ENCODE measurements around the gene CLEC18B. TPM values are rescaled to one million over a fixed set of nuclear protein-coding genes. Genes with fewer than 3 reads are reported as not detected.
A peak's percentile ranks its signal among the peaks of the same experiment; 100 is the strongest.
"Not testable (repeated sequence)": the region's sequence is repeated elsewhere in the genome, so short reads cannot be mapped to it uniquely, and the experiment has no call there.

Gene CLEC18B
- total RNA-seq, 2 donors from 2014 or later: 8.2 TPM; not detected in 1

- H3K36me3 ChIP-seq; H3K27ac ChIP-seq; H3K9me3 ChIP-seq; H3K27me3 ChIP-seq (replicated peaks; ENCODE audit: insufficient read depth); intact Hi-C loops (cut with DNase I); H3K4me3 ChIP-seq; H3K4me1 ChIP-seq (replicated peaks); DNase-seq (ENCODE audit: low spot score): not testable (repeated sequence)
- 65% methylated on average over 2 of the region's 9 CpGs for WGBS
These were observed 10.3 kb downstream of the CLEC18B start for GRCh38 chr16:74410981-74411380.

GRCh38 chr16:74410057-74410957 lies 11.0 kb downstream of the CLEC18B start:
- DNase-seq (ENCODE audit: low spot score); H3K4me1 ChIP-seq (replicated peaks); H3K27me3 ChIP-seq (replicated peaks; ENCODE audit: insufficient read depth); intact Hi-C loops (cut with DNase I); H3K27ac ChIP-seq; H3K9me3 ChIP-seq; H3K36me3 ChIP-seq; H3K4me3 ChIP-seq: not testable (repeated sequence)
- WGBS: 87% methylated on average over 6 of the region's 18 CpGs

- DNase-seq (ENCODE audit: low spot score); H3K27ac ChIP-seq; H3K27me3 ChIP-seq (replicated peaks; ENCODE audit: insufficient read depth); H3K9me3 ChIP-seq; intact Hi-C loops (cut with DNase I); H3K4me1 ChIP-seq (replicated peaks); H3K36me3 ChIP-seq; H3K4me3 ChIP-seq: not testable (repeated sequence)
- WGBS: 97% methylated on average over 8 of the region's 15 CpGs
These were observed 11.9 kb downstream of the CLEC18B start for GRCh38 chr16:74409185-74409981.

- Histone ChIP-seq H3K4me3 (peak overlapping the region; percentile 32 to 34), H3K27ac (peak overlapping the region; percentile 56 to 72)
- H3K9me3 ChIP-seq; H3K27me3 ChIP-seq (replicated peaks; ENCODE audit: insufficient read depth); intact Hi-C loops (cut with DNase I); DNase-seq (ENCODE audit: low spot score); H3K36me3 ChIP-seq; H3K4me1 ChIP-seq (replicated peaks): not testable (repeated sequence)
- WGBS: 9% methylated on average over 15 of the region's 23 CpGs
These were observed 13.9 kb downstream of the CLEC18B start for GRCh38 chr16:74407362-74407705.

GRCh38 chr16:74406600-74407361 lies 14.5 kb downstream of the CLEC18B start:
- H3K9me3 ChIP-seq; H3K27me3 ChIP-seq (replicated peaks; ENCODE audit: insufficient read depth); intact Hi-C loops (cut with DNase I); H3K4me1 ChIP-seq (replicated peaks); DNase-seq (ENCODE audit: low spot score); H3K36me3 ChIP-seq: not testable (repeated sequence)
- Histone ChIP-seq H3K4me3 (peak overlapping the region; percentile 32 to 34), H3K27ac (peak overlapping the region; percentile 56 to 72)
- 0% methylated on average over 13 of the region's 71 CpGs for WGBS

- intact Hi-C loops (cut with DNase I); H3K4me3 ChIP-seq; H3K9me3 ChIP-seq; H3K27ac ChIP-seq; DNase-seq (ENCODE audit: low spot score); H3K27me3 ChIP-seq (replicated peaks; ENCODE audit: insufficient read depth); H3K4me1 ChIP-seq (replicated peaks); H3K36me3 ChIP-seq: not testable (repeated sequence)
- WGBS: 64% methylated on average over 8 of the region's 14 CpGs
These were observed 16.9 kb downstream of the CLEC18B start for GRCh38 chr16:74404148-74404933.

GRCh38 chr16:74400238-74400637 lies 21.0 kb downstream of the CLEC18B start:
- H3K4me1 ChIP-seq (replicated peaks); DNase-seq (ENCODE audit: low spot score); intact Hi-C loops (cut with DNase I); H3K27ac ChIP-seq; H3K27me3 ChIP-seq (replicated peaks; ENCODE audit: insufficient read depth); H3K4me3 ChIP-seq; H3K36me3 ChIP-seq; H3K9me3 ChIP-seq: not testable (repeated sequence)
- WGBS: 94% methylated on average over 3 of the region's 4 CpGs

- H3K27ac ChIP-seq; H3K9me3 ChIP-seq; H3K36me3 ChIP-seq; DNase-seq (ENCODE audit: low spot score); H3K4me1 ChIP-seq (replicated peaks); H3K27me3 ChIP-seq (replicated peaks; ENCODE audit: insufficient read depth); H3K4me3 ChIP-seq; intact Hi-C loops (cut with DNase I): not testable (repeated sequence)
- 8% methylated on average over 12 of the region's 15 CpGs for WGBS
These were observed 22.9 kb downstream of the CLEC18B start for GRCh38 chr16:74398212-74398895.

- 40% methylated on average over 7 of the region's 7 CpGs for WGBS
- H3K27ac ChIP-seq; intact Hi-C loops (cut with DNase I); DNase-seq (ENCODE audit: low spot score); H3K4me3 ChIP-seq; H3K36me3 ChIP-seq; H3K27me3 ChIP-seq (replicated peaks; ENCODE audit: insufficient read depth); H3K4me1 ChIP-seq (replicated peaks); H3K9me3 ChIP-seq: not testable (repeated sequence)
These were observed 24.7 kb downstream of the CLEC18B start for GRCh38 chr16:74396521-74397017.

GRCh38 chr16:74394604-74395003 lies 26.7 kb downstream of the CLEC18B start:
- H3K36me3 ChIP-seq; H3K27me3 ChIP-seq (replicated peaks; ENCODE audit: insufficient read depth); H3K4me3 ChIP-seq; H3K4me1 ChIP-seq (replicated peaks); DNase-seq (ENCODE audit: low spot score); intact Hi-C loops (cut with DNase I); H3K9me3 ChIP-seq; H3K27ac ChIP-seq: not testable (repeated sequence)
- WGBS: 78% methylated on average over 4 of the region's 5 CpGs

GRCh38 chr16:74394131-74394530 lies 27.1 kb downstream of the CLEC18B start:
- H3K4me3 ChIP-seq; H3K27ac ChIP-seq; intact Hi-C loops (cut with DNase I); H3K36me3 ChIP-seq; H3K9me3 ChIP-seq; DNase-seq (ENCODE audit: low spot score); H3K27me3 ChIP-seq (replicated peaks; ENCODE audit: insufficient read depth); H3K4me1 ChIP-seq (replicated peaks): not testable (repeated sequence)
- WGBS: 94% methylated on average over 9 of the region's 9 CpGs

All from prostate gland (tissue), 2 donors.